Stimulated activated CD8-positive, alpha-beta memory T cell treated with anti-CD3 and anti-CD28 coated beads, Interleukin-15, amount 100 ng/mL, for 4 hours (primary cell): Measurements from ENCODE around the gene IL17RE.

Experiments
- DNase-seq, 2 donors: peaks; one replicate each; pipeline ENCODE4 v3.0.0-alpha.2; 2020; ENCODE audit warnings: low read depth in 2 of 2

Gene IL17RE

DNA sequence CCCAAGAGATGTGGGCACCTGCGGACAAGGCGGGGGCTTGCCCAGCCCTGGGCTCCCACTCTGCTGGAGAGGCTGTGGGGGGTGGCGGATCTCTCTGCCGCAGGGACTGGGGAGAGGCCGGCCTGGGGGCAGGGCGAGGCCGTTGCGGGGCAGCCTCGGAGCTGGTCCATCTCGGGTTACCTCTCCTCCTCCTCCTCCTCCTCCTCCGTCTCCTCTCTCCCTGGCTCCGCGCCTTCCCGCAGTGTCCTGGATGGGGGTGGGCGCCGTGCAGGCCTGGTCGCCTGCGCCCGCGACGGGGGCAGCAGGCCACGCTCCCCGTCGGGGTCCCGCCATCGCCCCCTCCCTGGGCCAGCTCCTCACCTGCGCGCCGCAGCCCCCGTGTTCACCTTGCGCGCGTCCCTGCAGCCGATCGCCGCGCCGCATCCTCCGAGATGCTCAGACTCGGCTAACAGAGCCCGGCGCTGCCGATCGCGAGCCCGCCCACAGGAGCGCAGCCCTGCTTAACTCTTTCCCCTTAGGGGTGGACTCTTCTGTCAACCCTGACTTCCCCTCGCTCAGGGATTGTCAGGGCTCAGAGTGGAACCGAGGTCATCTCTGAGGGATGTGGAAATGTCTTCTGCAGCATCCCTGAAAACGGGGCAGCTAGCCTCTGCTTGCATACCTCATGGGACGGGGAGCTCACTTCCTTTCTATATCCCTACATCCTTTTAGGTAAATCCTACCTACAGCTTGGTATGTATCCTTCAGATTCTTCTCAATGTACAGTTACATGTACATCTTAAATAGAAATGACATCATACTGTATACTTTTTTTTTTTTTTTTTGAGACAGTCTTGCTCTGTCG, 49.5 kb downstream of the IL17RE start, which contains the start of gene PRRT3:
TSS of gene PRRT3 (minus strand) at position 447 of the 844 bp plus-strand sequence. CDS start 2,293 bp downstream, outside the sequence.
- peak in 1 of 2 donors; percentile 18 for DNase-seq

DNA sequence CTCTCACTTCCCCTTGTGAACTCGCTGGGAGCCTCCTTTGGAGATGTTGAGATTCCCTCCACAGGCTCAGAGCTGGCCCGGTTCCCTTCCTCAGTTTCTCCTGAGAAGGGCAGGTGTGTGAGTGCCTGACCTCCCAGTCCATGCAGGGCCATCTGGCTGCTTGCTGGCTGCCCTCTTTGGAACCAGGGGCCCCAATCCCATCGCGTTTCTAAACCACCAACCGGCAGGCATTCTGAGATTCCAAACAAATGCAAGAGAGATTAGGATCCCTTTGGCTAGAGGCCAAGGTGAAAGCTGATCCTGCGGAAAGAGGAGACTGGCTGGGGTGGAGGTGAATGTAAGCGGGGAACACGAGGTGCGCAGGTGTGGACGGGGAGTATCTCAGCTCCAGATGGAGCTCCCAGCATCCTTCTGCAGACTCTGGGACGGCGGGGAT, 52.4 kb downstream of the IL17RE start:
- DNase-seq = no peak

DNA sequence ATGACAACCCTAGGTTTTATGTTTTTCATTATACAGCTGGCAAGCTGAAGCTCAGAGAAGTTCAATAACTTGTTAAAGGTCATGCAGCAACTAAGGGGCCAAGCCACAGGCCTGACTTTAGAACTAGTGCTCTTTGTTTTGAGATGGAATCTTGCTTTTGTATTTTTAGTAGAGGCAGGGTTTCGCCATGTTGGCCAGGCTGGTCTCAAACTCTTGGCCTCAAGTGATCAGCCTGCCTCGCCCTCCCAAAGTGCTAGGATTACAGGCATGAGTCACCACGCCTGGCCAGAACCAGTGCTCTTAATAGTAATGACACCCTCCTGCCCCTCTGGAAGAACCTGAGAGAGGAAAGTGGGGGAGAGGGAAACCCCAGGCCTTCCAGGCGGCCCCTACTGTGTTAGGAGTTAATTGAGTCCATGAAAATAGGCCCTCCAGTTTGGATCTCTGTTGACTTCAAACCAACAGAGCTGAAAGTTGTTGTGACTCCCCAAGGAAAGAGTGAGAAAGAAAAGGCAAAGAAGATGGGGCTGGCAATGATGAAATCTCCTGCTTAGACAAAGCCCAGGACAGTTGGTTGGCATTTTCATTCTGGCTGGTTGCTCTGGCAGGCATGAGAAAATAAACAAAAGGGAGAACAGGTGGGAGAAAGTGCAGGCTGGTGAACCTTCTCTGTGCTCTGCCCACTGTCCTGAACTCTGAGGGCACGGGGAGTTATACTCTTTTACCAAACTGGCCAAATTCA, 53.1 kb downstream of the IL17RE start:
- DNase-seq = no peak

DNA sequence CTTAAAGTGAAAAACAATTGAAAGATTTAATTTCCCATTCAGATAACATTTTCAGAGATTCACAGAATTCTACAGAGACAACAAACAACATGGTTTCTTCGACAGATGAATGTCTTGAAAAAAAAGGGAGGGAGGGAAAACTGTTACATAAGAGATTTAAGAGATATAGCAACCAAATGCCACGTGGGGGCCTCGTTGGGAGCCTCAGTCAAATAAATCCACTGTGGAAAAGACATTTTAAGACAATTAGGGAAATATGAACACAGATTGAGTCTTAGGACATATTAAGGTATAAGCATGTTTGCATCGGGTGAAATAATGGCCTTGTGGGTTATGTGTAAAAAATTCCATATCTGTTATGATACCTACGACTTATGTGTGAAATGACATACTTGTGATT, 54.6 kb downstream of the IL17RE start:
- no peak for DNase-seq

DNA sequence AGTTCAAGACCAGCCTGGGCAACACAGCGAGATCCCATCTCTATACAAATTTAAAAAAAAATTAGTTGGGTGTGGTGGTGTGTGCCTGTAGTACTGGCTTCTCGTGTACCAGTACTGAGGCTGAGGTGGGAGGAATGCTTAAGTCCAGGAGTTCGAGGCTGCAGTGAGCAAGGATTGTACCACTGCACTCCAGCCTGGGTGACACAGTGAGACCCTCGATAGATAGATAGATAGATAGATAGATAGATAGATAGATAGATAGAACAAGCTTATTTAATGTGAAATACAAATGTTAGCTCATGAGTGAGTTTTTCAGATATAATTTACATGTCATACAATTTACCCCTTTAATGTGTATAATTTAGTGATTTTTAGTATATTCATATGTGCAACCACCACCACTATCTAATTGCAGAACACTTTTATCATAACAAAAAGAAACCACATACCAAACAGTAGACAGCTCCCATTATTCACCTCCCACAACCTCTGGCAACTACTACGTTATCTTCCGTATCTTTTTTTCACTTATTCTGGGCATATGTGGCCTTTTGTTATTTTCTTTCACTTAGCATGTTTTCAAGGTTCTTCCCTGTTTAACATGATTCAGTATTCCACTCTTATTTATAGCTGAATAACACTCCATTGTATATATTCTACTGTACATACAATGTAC, 62.7 kb downstream of the IL17RE start:
- no peak for DNase-seq
